Smooth muscle cell (in vitro differentiated cells): ENCODE results near the gene OGFOD3. TPM values are rescaled to one million over a fixed set of nuclear protein-coding genes. Genes with fewer than 3 reads are reported as not detected.

Experiments
- DNase-seq: peaks from one replicate; lab custom pipeline; 2025; ENCODE audit not compliant: unreplicated experiment; lab: John Stamatoyannopoulos, UW
- H2AFZ ChIP-seq: fragments of 200-600 bp; sonication (generic); 2 replicates; pipeline ENCODE4 v1.6.0; 2016; ENCODE audit warnings: antibody characterized with exemption, low read depth, mild to moderate bottlenecking
- H3F3A ChIP-seq: fragments of 200-600 bp; sonication (generic); 2 replicates; pipeline ENCODE4 v1.6.0; 2017; ENCODE audit warnings: antibody characterized with exemption, low read depth
- H3K27ac ChIP-seq: fragments of 200-600 bp; sonication (generic); 2 replicates; pipeline ENCODE4 v1.5.1; 2016; ENCODE audit warnings: low read depth, mild to moderate bottlenecking
- H3K27me3 ChIP-seq: fragments of 200-600 bp; sonication (generic); 2 replicates; pipeline ENCODE4 v1.6.1; 2016; ENCODE audit warnings: low read depth, mild to moderate bottlenecking
- H3K36me3 ChIP-seq: fragments of 200-600 bp; sonication (generic); 2 replicates; pipeline ENCODE4 v1.5.1; 2016; ENCODE audit warnings: low read depth
- H3K4me1 ChIP-seq: fragments of 200-600 bp; sonication (generic); 2 replicates; pipeline ENCODE4 v1.5.1; 2016; ENCODE audit warnings: low read depth
- H3K4me2 ChIP-seq: fragments of 200-600 bp; sonication (generic); 2 replicates; pipeline ENCODE4 v1.6.0; 2016; ENCODE audit warnings: mild to moderate bottlenecking
- H3K4me3 ChIP-seq: fragments of 200-600 bp; sonication (generic); 2 replicates; pipeline ENCODE4 v1.5.1; 2016; ENCODE audit warnings: mild to moderate bottlenecking
- H3K79me2 ChIP-seq: fragments of 200-600 bp; sonication (generic); 2 replicates; pipeline ENCODE4 v1.6.0; 2016; ENCODE audit warnings: low read depth, mild to moderate bottlenecking
- H3K9ac ChIP-seq: fragments of 200-600 bp; sonication (generic); 2 replicates; pipeline ENCODE4 v1.6.0; 2016; ENCODE audit warnings: low read depth
- H3K9me3 ChIP-seq: fragments of 200-600 bp; sonication (generic); replicated peaks from 2 replicates; pipeline ENCODE4 v1.5.1; 2016; ENCODE audit warnings: low read depth
- H4K20me1 ChIP-seq: fragments of 200-600 bp; sonication (generic); 2 replicates; pipeline ENCODE4 v1.6.0; 2016; ENCODE audit warnings: low read depth
- CTCF ChIP-seq: fragments of 200-600 bp; sonication (generic); IDR thresholded peaks from 2 replicates; pipeline ENCODE4 v1.5.1; 2017; ENCODE audit warnings: borderline replicate concordance, mild to moderate bottlenecking, antibody characterized with exemption; ENCODE audit not compliant: insufficient read depth, poor library complexity, severe bottlenecking
- WGBS: methylation state at CpG from one replicate; pipeline ENCODE4 v1.1.7; 2016; ENCODE audit warnings: low lambda C conversion rate; 5-methylcytosine and 5-hydroxymethylcytosine counted together
- polyA plus RNA-seq: library from polyadenylated mRNA; unstranded; fragments of >200 nt; fragmentation: Nextera tagmentation; extraction: Ambion mirVana; gene quantifications from 2 replicates; pipeline ENCODE4 v1.2.1, GENCODE V29; 2016
- total RNA-seq: library from RNA; depleted of rRNA; stranded (reverse); fragments of >200 nt; gene quantifications from 2 replicates; pipeline ENCODE4 v1.2.3, GENCODE V29; 2014

OGFOD3 gene
- total and polyA plus RNA-seq, 2 experiments from 2014 or later, result 10.5 to 30.4 TPM

DNA sequence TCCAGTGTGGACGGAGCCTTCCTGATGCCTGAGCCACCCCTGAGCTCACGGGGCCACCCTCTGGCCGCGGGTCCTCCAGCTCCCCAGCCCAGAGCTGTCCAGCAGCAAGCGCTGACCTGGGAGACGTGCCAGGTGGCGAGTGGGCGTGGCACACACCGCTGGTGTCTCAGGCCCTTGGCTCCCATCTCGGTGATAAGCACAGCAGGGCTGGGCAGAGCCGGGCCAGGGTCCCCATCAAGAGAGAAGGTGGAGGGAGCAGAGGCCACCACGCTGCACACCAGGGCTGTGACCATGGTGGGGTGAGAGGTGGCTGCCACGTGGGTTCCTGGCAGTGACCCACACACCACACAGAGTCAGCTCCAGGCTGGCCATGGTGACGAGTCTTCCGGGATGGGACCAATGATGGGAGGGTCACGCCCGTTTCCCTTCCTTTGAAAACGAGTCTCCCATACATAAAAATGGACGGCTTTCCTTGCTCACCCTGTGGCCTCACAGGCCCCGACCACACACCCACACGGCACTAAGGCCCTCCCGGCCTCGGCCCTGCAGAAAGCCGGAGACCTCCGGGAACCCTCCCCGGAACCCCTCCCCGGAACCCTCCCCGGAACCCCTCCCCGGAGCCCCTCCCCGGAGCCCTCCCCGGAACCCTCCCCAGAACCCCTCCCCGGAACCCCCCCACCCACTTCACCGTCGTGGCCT is 30.0 kb downstream of the OGFOD3 start:
- DNase-seq, result no peak
- no peak for TF ChIP-seq CTCF
- H3K4me3 ChIP-seq, result no peak overlapping the region
- no peaks in the 10 kb centered on the region for H3K27me3 ChIP-seq
- H4K20me1 ChIP-seq, result no peaks in the 10 kb centered on the region
- H3K9me3 ChIP-seq, result no peaks in the 10 kb centered on the region
- no peaks in the 10 kb centered on the region for H3K79me2 ChIP-seq
- no peak overlapping the region for H3K9ac ChIP-seq
- 88% methylated on average over 24 of the region's 34 CpGs for WGBS
- H3K27ac ChIP-seq, result no peak overlapping the region
- no peaks in the 10 kb centered on the region for H3F3A ChIP-seq
- H3K4me1 ChIP-seq, result peaks cover 6% of the 10 kb centered on the region
- H3K4me2 ChIP-seq, result no peak overlapping the region
- no peak overlapping the region for H2AFZ ChIP-seq
- no peaks in the 10 kb centered on the region for H3K36me3 ChIP-seq

GRCh38 chr17:82387705-82388106 is 30.7 kb downstream of the OGFOD3 start:
- WGBS, result 87% methylated on average over 3 of the region's 3 CpGs

DNA sequence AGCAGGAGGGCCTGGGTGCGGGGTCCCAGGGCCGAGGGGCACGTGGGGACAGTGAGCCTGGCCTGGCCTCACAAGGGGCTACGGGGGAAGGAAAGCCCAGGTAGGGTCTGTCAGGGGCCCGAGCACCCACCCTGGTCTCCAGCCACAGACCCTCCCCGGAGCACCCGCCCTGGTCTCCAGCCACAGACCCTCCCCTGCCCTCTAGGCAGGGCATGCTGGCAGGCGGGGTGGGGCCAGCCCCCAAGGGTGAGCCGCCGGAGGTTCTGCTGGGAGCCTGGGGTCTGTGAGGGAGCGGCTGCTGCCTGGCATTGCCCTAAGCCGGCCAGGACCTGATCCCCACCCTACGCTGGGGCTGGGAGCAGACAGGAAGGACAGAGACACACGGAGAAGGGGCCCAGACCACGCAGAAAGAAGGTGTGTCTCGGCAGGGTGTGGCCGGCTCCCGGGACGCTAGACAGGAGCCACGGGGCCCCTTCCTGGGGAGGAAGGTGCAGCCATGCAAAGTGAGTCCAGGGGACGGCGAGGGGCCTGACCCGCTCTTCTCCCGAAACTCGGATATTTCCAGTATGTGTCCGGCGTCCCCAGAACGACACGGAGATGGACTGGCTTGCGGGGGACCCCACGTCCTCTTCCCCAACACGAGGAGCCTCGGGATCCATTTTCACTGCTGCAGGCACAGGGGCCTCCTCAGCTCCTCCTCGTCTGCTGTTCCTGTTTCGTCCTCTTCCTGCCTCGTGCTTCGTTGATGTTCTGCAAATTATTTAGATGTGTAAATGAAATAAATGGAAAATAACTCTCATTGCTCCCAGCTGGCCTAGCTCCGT is 31.3 kb downstream of the OGFOD3 start:
- Histone ChIP-seq H3K4me3 (no peak overlapping the region), H3K27ac (no peak overlapping the region), H3K27me3 (no peaks in the 10 kb centered on the region), H3K4me1 (peaks cover 6% of the 10 kb centered on the region), H3K9me3 (no peaks in the 10 kb centered on the region), H3K9ac (no peak overlapping the region), H3K4me2 (no peak overlapping the region), H4K20me1 (no peaks in the 10 kb centered on the region), H3K36me3 (no peaks in the 10 kb centered on the region), H2AFZ (no peak overlapping the region), H3K79me2 (no peaks in the 10 kb centered on the region), H3F3A (no peaks in the 10 kb centered on the region)
- no peak for TF ChIP-seq CTCF
- 89% methylated on average over 35 of the region's 38 CpGs for whole genome bisulfite sequencing
- no peak for DNase-seq

More at GRCh38 chr17:82387705-82388106, 30.7 kb downstream of the OGFOD3 start:
- no peaks in the 10 kb centered on the region for H3F3A ChIP-seq
- no peaks in the 10 kb centered on the region for H3K9me3 ChIP-seq
- no peak overlapping the region for H3K9ac ChIP-seq
- no peak overlapping the region for H3K4me3 ChIP-seq
- H3K27me3 ChIP-seq, result no peaks in the 10 kb centered on the region
- H3K4me2 ChIP-seq, result no peak overlapping the region
- no peak for DNase-seq
- H3K27ac ChIP-seq, result no peak overlapping the region
- no peak overlapping the region for H2AFZ ChIP-seq
- no peaks in the 10 kb centered on the region for H4K20me1 ChIP-seq
- H3K36me3 ChIP-seq, result no peaks in the 10 kb centered on the region
- H3K79me2 ChIP-seq, result no peaks in the 10 kb centered on the region
- TF ChIP-seq CTCF, result no peak
- H3K4me1 ChIP-seq, result peaks cover 6% of the 10 kb centered on the region
